HG02943 (cell line): ENCODE results near the gene HES4.
"Not testable (repeated sequence)": the region's sequence is repeated elsewhere in the genome, so short reads cannot be mapped to it uniquely, and the experiment has no call there.

Experiments used
- ATAC-seq: cut with Tn5 transposase; IDR thresholded peaks from one replicate; pipeline ENCODE4 v1.9.1; 2021; ENCODE audit warnings: mild to moderate bottlenecking, low read depth, moderate library complexity; ENCODE audit not compliant: unreplicated experiment

Gene HES4

DNA sequence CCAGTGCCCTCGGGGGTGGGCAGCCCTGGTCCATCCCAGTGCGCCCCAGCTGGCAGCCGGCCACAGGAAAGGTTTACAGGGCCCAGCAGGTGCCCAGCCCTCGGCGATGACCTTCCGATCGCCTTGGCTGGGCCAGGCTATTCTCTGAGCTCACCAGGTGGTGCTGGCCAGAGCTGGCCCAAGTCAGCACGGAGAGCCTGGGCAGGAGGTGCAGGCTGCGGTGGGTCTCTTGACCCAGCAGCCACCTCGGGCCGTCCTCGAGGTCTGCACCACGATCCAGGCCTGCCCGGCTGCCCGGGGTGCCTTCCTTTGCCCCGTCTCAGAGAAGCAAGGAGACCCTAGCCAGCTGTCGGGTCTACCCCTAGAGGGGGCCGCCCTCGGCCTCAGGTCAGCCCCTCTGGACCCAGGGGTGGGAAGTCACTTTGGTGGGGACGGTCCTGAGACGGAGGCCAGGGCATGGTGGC lies 18.4 kb downstream of the HES4 start:
- no peak for ATAC-seq

DNA sequence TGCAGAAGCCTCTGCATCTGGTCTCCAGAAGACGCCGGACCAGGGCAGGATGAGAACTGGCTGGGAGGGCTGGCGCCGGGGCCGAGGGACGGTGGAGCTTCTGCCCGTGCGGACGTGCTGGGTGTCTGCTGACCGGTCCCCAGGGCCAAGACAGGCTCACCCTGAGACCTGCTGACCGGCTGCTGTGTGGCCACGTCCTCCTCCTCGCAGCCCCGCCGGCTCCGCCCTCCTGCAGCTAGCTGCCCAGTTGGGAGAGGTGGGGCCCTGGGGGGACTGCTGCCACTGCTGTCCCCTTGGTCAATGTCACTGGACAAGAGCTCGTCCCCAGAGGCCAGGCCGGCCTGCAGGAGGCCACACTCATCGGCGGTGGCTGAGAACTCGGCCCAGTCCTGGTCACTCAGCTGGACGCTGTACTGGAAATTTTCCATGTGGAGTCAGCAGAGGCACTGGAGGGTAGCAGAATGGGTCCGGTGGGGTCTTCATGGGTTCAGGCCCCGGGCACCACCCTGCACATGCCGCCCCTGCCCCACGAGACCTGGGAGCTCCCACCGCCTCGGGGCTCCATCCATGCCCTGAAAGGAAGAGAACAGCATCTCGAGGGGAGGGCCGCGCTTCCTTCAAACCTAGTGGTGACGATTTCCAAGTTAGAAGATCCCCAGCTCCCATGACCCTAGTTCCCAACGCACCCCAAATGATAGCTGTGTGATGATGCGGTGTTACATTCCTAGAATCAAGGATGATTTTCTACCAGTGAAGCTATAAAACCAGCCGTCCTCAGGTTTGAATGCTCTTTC lies 19.1 kb downstream of the HES4 start:
- no peak for ATAC-seq

DNA sequence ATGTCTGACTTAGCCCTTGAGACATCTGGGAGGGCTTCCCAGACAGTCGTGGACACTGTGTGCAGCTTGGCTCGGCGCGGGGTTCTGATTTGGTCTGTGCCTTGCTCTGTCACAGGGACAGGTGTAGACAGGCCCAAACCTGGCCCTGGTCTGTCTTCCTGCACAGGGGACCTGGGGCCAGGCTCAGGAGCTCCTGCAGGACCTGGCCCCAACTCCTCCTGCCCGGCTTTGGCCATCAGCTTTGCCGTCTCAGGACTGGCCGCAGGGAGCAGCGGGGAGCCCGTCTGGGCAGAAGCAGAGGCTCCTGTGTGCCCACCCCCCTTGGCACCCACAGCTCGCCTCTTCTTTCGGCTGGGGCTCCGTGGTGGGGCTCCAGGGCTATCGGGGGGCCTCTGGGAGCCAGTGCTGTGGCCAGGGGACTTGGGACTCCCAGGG lies 19.7 kb downstream of the HES4 start:
- no peak for ATAC-seq

DNA sequence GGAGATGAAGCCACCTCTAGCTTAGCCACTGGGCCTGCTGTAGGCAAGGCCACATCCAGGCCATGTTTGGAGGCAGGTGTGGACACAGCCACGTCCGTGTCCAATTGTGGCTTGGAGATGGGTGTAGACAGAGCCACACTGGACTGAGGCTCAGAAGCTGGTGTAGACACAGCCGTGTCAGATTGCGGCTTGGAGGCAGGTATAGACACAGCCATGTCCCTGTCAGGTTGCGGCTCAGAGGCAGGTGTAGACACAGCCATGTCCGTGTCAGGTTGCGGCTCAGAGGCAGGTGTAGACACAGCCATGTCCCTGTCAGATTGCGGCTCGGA lies 20.2 kb downstream of the HES4 start:
- ATAC-seq: no peak

DNA sequence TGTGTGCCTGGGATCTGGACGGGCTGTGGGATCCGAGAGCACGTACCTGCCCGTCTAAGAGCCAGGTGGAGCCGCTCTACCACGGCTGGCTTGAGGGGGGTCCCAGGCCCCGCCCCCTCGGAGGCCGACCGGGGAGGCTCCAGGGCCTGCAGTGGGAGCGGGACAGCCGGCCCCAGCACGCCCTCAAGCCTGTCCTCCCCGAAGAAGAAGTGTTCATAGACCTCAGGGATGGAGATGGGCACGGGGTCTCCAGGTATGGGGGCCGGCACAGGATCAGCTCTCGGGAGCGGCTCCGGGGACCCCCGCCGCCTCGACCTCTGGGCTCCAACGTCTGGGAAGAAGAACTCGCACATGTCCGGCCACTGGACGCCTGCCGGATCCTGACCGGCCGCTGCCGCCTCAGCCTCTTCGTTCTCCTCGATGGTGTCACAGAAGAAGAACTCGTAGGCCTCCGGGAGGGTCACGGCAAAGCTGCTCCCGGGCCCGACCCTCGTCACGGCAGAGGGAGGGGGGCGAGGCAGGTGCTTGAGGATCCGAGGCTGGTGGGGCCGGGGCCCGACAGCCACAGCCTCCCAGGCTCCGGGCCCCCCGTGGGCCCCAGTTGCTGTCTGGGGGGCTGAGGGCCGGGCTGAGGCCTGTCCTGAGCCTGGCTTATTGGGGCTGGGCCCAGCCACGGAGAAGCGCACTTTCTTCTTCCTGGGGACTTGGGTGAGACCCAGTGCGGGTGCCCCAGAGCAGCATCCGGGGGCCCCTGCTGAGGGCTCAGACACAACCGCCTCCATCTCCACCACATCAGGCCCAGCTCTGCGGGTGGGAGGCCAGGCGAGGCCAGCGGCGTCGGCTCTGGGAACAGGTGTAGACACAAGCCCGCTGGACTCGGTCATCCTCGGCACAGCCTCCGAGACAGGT lies 20.8 kb downstream of the HES4 start:
- no peak for ATAC-seq

DNA sequence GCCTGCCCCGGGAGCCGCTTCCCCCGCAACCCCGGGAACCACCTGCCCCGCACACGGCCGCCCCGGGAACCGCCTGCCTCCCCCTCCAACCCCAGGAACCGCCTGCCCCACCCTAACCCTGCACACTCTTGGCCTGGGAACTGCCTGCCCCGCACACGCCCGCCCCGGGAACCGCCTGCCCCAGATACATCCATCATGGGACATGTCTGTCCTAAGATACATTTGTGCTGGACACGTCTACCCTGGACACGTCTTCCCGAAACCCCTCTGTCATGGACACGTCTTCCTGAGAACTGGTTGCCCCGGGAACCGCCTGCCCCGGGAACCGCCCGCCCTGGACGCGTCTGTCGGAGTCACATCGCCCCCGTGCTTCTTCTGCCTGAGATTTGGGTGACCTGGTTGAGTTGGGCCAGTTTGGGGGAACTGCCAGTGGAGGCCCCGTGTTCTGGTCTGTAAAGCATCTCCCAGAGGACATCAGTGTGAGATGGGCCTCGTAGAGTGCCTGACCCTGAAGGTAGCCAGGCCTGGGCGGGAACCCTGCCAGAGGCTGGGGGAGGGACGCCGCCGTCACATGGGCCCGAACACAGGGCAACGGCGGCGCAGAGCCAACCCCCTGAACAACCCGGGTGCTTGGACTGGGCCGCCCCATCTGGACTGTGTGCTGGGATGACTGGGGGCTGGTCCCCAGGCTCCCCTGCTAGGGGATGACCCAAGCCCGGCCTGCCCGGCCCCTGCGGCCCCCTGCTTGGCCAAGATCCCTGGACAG lies 21.6 kb downstream of the HES4 start:
- ATAC-seq: no peak

DNA sequence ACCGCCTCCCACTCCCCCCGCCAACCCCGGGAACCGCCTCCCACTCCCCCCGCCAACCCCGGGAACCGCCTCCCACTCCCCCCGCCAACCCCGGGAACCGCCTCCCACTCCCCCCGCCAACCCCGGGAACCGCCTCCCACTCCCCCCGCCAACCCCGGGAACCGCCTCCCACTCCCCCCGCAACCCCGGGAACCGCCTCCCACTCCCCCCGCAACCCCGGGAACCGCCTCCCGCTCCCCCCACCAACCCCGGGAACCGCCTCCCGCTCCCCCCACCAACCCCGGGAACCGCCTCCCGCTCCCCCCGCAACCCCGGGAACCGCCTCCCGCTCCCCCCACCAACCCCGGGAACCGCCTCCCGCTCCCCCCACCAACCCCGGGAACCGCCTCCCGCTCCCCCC lies 23.1 kb downstream of the HES4 start:
- ATAC-seq: not testable (repeated sequence)

DNA sequence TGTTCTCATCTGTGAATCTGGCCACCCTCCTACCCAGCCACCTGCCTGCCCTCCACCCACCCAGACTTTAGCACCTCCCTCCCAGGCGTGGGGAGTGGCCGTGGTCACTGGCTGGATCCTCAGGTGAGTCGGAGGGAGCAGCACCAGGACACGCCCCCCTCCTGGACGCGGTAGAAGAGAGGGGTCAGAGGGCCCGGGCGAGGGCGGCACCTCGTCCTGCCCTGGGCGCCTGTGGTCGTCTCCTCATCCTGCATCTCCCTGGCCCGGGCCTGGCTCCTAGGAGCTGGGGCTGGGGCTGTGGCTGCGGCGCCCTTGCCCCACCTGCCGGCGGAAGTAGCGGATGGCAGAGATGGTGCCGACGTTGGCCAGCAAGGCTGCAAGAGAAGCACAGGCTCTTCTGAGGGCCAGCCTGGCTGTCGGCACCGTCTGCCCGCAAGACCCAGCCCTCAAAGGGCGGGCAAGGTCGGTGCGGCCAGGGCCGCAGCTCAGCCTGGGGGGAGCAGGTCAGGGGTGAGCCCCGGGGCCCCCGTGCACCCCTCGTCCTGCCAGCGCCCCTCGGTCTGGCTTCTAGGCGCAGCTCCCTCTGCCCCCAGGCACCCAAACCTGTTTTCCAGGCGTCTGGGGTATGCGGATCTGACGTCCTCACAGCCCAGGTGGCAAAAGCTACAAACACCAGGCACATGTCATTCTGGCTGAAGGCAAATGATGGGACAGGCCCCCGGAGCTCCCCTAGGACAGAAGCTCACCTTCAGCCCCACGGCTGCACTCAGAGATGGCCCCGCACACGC lies 23.8 kb downstream of the HES4 start:
- ATAC-seq: no peak

DNA sequence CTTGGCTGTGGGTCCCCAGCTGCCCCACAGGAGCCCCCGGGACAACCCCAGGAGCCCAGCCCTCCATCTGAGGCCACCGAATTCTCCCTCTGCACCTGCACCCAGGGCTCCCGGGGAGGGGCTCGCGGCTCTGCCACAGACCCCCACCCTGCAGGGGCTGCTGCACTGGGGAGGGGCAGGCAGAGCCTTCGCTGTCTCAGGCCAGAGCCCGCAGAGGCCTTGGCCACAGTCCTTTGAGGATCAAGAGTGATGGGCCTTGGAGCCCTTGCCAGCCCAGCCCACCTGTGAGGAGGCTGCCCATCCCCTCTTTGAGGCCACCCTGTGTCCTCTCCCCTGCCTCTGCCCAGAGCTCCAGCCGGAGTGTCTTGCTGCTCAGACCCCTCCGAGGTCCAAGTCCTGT lies 24.5 kb downstream of the HES4 start:
- ATAC-seq: no peak

DNA sequence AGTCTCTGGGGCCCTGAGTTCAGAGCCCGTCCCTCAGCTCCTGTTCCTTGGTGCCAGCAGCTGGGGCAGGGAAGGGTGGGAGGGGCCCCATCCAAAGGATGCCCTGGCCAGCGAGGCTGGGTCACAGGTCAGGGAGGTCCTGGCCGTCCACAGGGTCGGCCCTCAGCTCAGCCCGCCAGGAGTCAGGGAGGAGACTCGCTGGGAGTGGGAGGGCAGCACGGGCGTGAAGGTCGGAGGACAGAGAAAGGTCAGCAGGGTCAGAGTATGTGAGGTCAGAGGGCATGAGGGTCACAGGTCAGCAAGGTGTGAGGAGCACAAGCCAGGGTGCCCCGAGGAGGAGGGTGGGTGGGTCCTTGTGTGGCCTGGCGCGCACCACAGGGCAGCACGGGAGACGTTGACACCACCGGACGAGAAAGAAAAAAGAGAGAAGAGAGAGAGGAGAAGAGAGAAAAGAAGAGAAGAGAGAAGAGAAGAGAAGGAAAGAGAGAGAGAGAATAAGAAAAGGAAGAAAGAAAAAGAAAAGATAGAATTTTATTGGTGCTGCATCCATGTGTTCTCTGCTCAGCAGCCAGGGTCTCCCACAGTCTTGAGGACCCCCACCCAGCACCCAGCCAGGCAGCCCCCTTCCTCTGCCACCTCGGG lies 25.1 kb downstream of the HES4 start:
- ATAC-seq: no peak

DNA sequence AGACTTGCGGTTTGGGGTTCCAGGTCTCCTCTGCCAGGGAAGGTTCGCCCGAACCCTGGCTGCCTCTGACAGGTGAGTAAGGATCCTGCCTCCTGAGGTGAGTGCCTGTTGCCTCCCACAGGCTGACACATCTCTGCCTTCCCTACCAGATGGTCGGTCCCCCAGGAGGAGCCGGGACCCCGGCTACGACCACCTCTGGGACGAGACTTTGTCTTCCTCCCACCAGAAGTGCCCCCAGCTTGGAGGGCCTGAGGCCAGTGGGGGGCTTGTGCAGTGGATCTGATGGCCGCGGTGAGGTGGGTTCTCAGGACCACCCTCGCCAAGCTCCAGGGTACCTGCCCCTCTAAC lies 25.6 kb downstream of the HES4 start:
- no peak for ATAC-seq

DNA sequence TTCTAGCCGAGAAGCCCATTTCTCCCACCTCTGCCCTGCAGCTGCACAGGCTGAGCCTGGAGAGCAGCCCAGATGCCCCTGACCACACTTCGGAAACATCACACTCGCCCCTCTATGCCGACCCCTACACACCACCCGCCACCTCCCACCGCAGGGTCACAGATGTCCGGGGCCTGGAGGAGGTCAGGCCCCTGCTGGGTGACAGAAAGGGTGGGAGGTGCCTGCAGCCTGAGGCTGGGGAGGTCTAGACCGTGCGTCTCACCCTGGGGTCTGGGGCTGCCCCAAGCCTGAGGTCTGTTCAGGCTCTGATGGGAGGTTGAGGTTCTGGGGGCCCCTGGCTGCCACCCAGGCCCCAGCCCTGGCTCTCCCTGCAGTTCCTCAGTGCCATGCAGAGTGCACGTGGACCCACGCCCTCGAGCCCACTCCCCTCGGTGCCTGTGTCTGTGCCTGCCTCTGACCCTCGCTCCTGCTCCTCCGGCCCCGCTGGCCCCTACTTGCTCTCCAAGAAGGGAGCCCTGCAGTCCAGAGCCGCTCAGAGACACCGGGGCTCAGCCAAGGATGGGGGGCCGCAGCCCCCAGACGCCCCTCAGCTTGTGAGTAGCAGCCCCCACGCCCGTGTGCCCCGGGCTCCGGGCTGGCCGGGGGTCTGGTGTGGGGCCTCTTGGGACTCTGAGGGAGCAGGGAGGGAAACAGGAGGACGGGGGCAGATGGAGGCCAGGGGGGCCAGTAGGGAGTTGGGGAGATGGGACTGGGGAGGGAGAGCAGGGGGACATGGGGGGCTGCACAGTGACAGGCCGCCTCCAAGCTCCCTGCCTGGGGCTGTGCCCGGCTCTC lies 26.2 kb downstream of the HES4 start:
- ATAC-seq: no peak

DNA sequence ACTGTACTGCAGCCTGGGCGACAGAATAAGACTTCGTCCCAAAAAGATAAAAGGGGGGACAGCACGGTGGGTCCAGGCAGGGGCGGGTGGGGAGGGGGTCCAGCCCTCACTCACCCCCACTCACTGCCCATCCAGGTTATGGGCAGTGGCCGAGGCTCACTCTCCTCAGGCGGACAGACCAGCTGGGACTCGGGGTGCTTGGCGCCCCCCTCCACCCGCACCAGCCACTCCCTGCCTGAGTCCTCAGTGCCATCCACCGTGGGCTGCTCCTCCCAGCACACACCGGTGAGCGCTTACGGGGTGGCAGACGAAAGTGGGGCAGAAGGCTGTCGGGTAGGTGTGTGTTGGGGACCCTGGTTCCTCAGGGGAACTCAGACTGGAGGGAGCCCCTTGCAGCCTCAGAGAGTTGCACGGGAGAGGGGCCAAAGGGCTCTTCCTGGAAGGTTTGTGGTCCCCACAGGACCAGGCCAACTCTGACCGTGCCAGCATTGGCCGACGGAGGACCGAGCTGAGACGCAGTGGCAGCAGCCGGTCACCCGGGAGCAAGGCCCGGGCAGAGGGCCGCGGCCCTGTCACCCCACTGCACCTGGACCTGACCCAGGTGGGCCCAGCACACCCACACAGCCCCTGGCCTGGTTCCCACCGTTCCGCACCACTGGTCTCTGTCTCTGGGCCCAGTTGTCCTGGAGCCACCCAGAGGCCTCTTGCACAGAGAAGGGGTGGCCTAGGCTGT lies 27.0 kb downstream of the HES4 start:
- ATAC-seq: no peak

DNA sequence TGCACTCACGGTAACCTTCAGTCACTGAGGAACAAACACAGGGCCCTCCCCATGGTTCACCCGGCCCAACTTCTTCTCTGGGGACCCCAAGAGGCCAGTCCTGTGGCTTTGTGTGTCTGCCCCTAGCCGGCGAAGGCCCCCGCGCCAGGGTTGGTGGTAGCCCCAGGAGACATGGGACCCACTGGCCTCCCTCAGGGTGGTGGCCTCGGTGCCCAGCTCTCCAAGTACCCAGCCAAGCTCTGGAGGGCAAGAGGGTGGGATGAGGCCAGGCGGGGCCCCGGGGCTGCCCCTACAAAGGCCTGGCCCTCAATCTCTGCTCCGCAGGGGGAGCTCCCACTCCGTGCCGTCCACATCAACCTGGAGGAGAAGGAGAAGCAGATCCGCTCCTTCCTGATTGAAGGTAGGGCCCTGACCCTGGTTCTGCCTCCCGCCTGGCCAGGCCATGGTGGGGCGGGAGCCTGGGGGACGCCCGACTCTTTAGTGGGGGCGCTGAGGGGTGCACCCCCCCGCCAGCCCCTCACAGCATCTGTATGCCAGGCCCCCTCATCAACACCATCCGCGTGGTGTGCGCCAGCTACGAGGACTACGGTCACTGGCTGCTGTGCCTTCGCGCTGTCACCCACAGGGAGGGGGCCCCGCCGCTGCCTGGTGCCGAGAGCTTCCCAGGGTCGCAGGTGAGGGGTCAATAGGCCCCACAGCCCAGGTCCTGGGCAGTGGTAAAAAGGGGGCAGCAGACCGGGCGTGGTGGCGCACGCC lies 28.0 kb downstream of the HES4 start:
- ATAC-seq: no peak

DNA sequence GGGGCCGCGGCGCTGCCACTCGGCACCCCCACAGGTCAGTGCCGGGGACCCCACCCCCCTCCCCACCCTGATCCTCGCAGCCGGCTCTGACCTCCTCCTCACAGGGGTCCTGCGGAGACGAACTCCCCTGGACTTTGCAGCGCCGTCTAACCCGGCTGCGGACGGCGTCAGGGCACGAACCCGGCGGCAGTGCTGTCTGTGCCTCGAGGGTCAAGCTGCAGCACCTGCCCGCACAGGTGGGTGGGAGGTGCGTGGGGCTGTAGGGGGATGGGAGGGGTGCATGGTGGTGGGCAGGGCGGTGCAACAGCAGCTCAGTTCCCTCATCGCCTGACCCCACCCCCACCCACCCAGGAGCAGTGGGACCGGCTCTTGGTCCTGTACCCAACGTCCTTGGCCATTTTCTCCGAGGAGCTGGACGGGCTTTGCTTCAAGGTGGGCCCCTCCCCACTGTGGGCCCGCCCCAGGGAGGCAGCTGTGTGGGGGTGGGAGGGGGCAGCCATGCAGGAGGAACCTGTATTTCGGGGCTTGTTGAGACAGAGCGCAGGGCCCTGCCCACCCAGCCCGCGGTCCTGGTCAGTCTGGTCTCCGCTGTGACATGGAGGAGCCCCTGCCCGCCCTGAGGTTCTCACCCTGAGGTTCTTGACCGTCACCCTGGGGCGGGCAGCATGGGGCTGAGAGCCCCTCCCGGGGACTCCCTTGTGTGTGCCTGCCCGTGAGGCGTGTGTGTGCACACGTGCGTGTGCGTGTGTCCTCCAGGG lies 28.7 kb downstream of the HES4 start:
- ATAC-seq: no peak

DNA sequence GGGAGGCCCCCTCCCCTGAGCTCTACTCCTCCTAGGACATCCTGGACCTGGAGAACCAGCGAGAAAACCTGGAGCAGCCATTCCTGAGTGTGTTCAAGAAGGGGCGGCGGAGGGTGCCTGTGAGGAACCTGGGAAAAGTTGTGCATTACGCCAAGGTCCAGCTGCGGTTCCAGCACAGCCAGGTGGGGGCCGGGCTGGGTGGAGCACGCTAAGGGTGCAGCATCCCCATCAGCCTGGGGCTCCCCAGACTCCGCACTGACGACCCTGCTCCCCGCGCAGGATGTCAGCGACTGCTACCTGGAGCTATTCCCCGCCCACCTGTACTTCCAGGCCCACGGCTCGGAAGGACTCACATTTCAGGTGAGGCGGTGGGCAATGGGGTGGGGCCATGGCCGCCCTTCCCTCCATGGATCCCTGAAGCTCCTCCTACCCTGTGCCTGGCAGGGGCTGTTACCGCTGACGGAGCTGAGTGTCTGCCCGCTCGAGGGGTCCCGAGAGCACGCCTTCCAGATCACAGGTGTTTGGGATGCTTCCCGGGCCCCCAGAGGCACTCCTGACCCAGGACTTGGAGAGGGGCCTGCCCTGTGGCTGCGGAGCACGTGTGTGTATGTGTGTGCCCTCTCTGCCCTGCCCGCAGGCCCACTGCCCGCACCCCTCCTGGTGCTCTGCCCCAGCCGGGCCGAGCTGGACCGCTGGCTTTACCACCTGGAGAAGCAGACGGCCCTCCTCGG lies 29.5 kb downstream of the HES4 start:
- no peak for ATAC-seq
